Activated naive CD8-positive, alpha-beta T cell treated with anti-CD3 and anti-CD28 coated beads, Interleukin-2, amount 50 U/mL, for 24 hours (primary cell): Measurements from ENCODE around the gene TDRD7.

Experiments
- ATAC-seq: fragments of 150-1000 bp; cut with Tn5 transposase; one replicate; pipeline ENCODE4 v1.10.0; 2021
- DNase-seq: peaks from one replicate; pipeline ENCODE4 v3.0.0; 2021
- H3K27ac Mint-ChIP-seq: one replicate; pipeline ENCODE4 v1.8.0; 2021; ENCODE audit warnings: mild to moderate bottlenecking, mixed read lengths
- H3K27me3 Mint-ChIP-seq: one replicate; pipeline ENCODE4 v1.8.0; 2021; ENCODE audit warnings: mixed read lengths
- H3K36me3 Mint-ChIP-seq: one replicate; pipeline ENCODE4 v1.8.0; 2021; ENCODE audit warnings: low read depth, mixed read lengths
- H3K4me1 Mint-ChIP-seq: one replicate; pipeline ENCODE4 v1.8.0; 2021; ENCODE audit warnings: mixed read lengths
- H3K4me3 Mint-ChIP-seq: one replicate; pipeline ENCODE4 v1.8.0; 2021; ENCODE audit warnings: mild to moderate bottlenecking, moderate library complexity, mixed read lengths
- H3K9me3 Mint-ChIP-seq: one replicate; pipeline ENCODE4 v1.8.0; 2021; ENCODE audit warnings: mixed read lengths

Gene TDRD7

DNA sequence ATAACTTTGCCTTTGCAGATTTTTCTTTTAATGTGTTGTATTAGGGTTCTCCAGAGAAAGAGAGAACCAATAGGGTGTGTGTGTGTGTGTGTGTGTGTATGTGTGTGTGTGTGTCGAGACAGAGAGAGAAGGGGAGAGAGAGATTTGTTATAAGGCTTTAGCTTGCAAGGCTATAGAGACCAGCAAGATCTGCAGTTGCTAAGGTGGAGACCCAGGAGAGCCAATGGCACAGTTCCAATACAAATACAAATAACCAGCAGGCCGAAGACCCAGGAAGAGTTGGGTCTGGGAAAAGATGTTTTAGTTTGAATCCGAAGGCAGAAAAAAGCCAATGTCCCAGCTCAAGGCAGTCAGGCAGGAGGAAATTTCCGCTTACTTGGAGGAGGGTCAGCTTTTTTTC, 112.5 kb downstream of the TDRD7 start:
- H3K36me3 Mint-ChIP-seq: no peaks in the 10 kb centered on the region
- H3K27ac Mint-ChIP-seq: no peak overlapping the region
- no peak for ATAC-seq
- H3K4me1 Mint-ChIP-seq: peaks cover 2% of the 10 kb centered on the region
- H3K4me3 Mint-ChIP-seq: no peak overlapping the region
- no peak for DNase-seq
- peaks cover 9% of the 10 kb centered on the region for H3K27me3 Mint-ChIP-seq
- no peaks in the 10 kb centered on the region for H3K9me3 Mint-ChIP-seq

- Mint-ChIP-seq H3K4me1 (peaks cover 2% of the 10 kb centered on the region), H3K9me3 (no peaks in the 10 kb centered on the region), H3K27ac (no peak overlapping the region), H3K27me3 (peaks cover 5% of the 10 kb centered on the region), H3K4me3 (no peak overlapping the region), H3K36me3 (no peaks in the 10 kb centered on the region)
- DNase-seq (no peak), ATAC-seq (no peak)
Observed at GRCh38 chr9:97525451-97525850, 113.6 kb downstream of the TDRD7 start.

DNA sequence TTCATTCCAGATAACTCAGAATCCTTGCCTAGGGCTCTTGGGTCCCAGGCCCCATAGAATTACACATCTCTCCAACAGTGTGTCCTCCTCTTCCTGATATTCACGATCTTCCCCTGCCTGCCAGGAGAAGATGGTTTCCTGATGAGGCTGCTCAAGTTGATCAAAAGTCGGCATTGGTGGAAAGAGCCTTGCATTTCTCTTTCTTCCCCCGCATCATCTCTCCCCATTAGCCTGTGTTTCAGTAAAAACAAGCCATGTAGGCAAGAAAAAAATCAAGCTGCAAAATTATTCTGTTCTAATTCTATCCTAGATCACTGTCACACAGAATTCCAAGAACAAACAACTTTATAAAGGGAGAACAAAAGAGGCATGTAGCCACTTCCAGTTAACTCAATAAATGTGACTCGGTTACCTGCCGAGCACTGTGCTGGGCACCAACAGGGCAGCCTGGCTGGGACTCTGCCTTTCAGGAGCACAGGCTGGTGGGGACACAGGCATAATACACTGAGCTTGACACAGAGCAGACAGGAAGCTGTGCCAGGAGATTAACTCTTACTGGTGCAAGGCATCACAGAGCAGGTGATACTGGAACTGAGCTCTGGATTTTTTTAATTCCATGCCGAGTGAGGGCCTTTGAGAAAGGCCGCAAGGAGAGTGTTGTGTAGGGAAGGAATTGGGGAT, 115.1 kb downstream of the TDRD7 start:
- DNase-seq (no peak), ATAC-seq (no peak)
- H3K4me3 Mint-ChIP-seq: no peak overlapping the region
- peaks cover 2% of the 10 kb centered on the region for H3K4me1 Mint-ChIP-seq
- H3K27me3 Mint-ChIP-seq: peaks cover under 1% of the 10 kb centered on the region
- H3K27ac Mint-ChIP-seq: no peak overlapping the region
- H3K9me3 Mint-ChIP-seq: no peaks in the 10 kb centered on the region
- no peaks in the 10 kb centered on the region for H3K36me3 Mint-ChIP-seq

- Mint-ChIP-seq H3K4me3 (no peak overlapping the region), H3K4me1 (peaks cover 2% of the 10 kb centered on the region), H3K27me3 (no peaks in the 10 kb centered on the region), H3K9me3 (no peaks in the 10 kb centered on the region), H3K27ac (no peak overlapping the region), H3K36me3 (no peaks in the 10 kb centered on the region)
- ATAC-seq: no peak
- DNase-seq: no peak
Observed at GRCh38 chr9:97527626-97528528, 116.0 kb downstream of the TDRD7 start.

DNA sequence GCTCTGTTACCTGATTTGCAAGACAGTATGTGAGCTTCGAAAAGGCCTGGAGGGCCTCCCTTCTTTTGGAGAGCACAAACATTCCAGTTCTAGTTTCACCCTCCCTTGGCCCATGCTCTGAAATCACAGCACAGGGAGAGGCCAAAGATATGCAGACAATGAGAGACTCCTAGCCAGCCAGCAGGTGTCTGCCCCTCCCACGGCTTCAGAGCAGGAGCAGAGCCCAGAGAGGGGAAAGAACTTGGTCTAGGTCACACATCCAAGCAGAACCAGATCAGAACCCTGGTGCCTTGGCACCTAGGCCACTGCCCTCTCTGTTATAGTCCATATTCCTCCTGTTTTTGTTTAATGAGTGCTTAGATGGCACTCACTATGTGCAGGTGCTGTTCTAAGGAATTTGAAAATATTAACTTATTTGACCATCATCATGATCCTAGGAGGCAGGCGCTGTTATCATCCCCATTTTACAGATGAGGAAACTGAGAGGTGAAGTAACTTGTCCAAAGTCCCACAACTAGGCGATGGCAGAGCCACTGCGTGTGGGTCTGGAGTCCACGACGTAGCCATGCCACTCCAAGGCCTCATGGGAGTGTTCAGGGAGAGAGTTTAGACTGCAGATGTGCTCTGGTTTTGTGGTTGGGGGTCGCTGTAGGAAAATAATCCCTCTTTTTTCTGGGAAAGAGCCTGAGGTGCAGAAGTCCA, 116.8 kb downstream of the TDRD7 start:
- ATAC-seq (no peak), DNase-seq (no peak)
- Mint-ChIP-seq H3K27me3 (no peaks in the 10 kb centered on the region), H3K27ac (no peak overlapping the region), H3K4me1 (peaks cover 2% of the 10 kb centered on the region), H3K9me3 (no peaks in the 10 kb centered on the region), H3K36me3 (no peaks in the 10 kb centered on the region), H3K4me3 (no peak overlapping the region)

DNA sequence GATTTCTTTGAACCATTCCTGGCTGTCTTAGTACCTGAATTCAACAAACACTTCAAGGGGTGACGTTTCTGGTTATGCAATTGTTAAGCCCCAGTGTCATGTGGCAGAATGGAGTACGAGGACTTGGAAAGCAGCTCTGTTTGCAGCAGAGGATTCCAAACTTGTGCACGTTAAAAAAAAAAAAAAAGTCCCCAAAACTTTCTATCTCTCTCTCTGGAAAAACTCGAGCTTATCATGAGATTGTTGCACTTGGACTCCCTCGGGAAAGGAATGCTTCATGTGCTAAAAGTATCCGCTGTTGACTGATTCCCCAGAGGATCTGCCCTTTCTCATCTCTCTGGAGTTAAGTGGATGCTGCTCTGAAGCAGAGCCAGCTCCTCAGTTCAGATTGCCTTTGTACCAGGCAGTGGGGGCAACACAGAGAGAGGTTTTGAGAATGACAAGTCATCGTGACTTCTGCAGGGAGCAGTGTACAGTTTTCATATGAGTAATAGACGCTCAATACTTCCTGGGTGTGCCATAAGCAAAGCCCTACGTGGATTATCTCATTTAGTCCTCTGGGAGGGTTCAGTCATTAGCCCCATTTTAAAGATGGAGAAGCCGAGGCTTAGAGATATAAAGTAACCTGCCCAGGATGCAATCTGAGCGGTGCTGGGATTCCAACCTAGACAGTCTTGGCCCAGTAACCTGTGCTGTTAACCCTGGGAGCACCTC, 117.6 kb downstream of the TDRD7 start:
- H3K9me3 Mint-ChIP-seq: no peaks in the 10 kb centered on the region
- ATAC-seq (peak; percentile 69), DNase-seq (no peak)
- H3K27me3 Mint-ChIP-seq: peaks cover under 1% of the 10 kb centered on the region
- H3K4me3 Mint-ChIP-seq: no peak overlapping the region
- peaks cover 2% of the 10 kb centered on the region for H3K4me1 Mint-ChIP-seq
- H3K27ac Mint-ChIP-seq: no peak overlapping the region
- H3K36me3 Mint-ChIP-seq: no peaks in the 10 kb centered on the region

DNA sequence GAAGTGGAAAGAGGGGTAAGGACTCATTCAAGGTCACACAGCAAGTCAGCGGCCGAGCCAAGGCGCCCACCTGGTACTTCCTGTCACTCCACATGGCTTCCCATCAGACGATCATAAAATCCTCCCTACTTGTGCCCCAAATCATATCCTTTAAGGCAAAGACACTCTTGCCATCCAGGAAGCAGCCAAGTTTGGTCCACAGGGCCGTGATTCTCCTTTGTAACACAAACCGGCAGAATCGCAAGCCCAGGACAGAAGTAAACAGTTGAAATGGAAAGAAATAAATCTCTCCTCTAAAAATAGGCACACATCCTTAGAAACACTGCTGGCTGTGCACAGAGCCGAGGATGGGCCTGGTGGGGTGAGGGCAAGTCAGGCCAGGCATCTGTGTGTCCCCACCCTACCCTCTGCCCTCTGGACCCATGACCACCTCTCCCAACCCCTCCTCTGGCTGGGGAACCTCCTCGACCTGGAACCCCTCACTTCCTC, 120.0 kb downstream of the TDRD7 start:
- DNase-seq (no peak), ATAC-seq (no peak)
- H3K27me3 Mint-ChIP-seq: peaks cover 7% of the 10 kb centered on the region
- H3K4me3 Mint-ChIP-seq: no peak overlapping the region
- H3K27ac Mint-ChIP-seq: no peak overlapping the region
- peaks cover 2% of the 10 kb centered on the region for H3K4me1 Mint-ChIP-seq
- no peaks in the 10 kb centered on the region for H3K36me3 Mint-ChIP-seq
- H3K9me3 Mint-ChIP-seq: no peaks in the 10 kb centered on the region

DNA sequence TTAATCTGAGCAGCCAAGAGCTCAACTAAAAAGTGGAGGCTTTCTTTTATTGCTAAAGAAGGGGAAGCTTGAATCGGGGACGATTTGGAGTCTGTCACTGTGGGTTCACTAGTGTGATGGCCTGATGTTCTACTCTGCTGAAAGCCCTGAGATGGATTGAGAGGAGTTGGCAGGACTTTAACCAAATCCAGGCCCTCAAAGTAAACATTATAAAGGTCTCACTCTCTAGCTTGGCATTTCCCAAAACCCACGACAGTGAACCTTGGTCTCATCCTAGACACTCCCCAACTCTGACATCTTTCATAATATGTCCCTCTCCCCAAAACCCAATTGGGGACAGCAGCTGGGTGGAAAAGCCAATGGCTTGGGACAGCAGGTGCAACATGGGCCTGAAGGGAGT, 122.3 kb downstream of the TDRD7 start:
- H3K36me3 Mint-ChIP-seq: no peaks in the 10 kb centered on the region
- H3K9me3 Mint-ChIP-seq: no peaks in the 10 kb centered on the region
- H3K27me3 Mint-ChIP-seq: peaks cover 7% of the 10 kb centered on the region
- H3K27ac Mint-ChIP-seq: no peak overlapping the region
- no peak for ATAC-seq
- H3K4me3 Mint-ChIP-seq: no peak overlapping the region
- no peak for DNase-seq
- H3K4me1 Mint-ChIP-seq: peaks cover 2% of the 10 kb centered on the region

GRCh38 chr9:97534961-97535594, 123.2 kb downstream of the TDRD7 start:
- no peaks in the 10 kb centered on the region for H3K36me3 Mint-ChIP-seq
- H3K27me3 Mint-ChIP-seq: peaks cover 10% of the 10 kb centered on the region
- H3K4me1 Mint-ChIP-seq: no peaks in the 10 kb centered on the region
- H3K9me3 Mint-ChIP-seq: no peaks in the 10 kb centered on the region
- ATAC-seq (no peak), DNase-seq (no peak)
- H3K4me3 Mint-ChIP-seq: no peak overlapping the region
- no peak overlapping the region for H3K27ac Mint-ChIP-seq

DNA sequence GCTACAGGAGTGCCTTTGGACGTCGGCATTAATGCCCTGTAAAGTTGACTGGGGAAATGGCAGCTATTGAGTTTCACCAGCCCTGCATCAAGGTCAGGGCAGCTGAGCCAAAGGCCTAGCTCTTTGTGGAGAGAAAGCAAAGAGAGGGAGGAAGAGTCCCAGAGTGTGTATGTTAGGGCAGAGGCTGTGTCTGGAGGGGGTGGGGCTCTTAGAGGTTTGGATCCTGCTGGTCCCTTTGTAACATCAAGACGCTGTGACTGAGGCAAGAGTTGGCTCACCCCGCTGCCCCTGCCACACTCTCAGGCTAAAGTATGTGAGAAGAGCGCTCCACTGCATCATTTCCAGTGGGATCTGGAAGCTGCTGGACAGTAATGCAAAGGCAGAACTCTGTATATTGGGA, 123.9 kb downstream of the TDRD7 start:
- DNase-seq (no peak), ATAC-seq (no peak)
- Mint-ChIP-seq H3K4me3 (no peak overlapping the region), H3K27ac (no peak overlapping the region), H3K9me3 (no peaks in the 10 kb centered on the region), H3K4me1 (no peaks in the 10 kb centered on the region), H3K36me3 (no peaks in the 10 kb centered on the region), H3K27me3 (peaks cover 10% of the 10 kb centered on the region)

- no peaks in the 10 kb centered on the region for H3K4me1 Mint-ChIP-seq
- no peak overlapping the region for H3K27ac Mint-ChIP-seq
- H3K27me3 Mint-ChIP-seq: peaks cover 10% of the 10 kb centered on the region
- no peak overlapping the region for H3K4me3 Mint-ChIP-seq
- no peaks in the 10 kb centered on the region for H3K9me3 Mint-ChIP-seq
- ATAC-seq: no peak
- no peaks in the 10 kb centered on the region for H3K36me3 Mint-ChIP-seq
- no peak for DNase-seq
Observed at GRCh38 chr9:97536480-97536879, 124.6 kb downstream of the TDRD7 start.

GRCh38 chr9:97543561-97543960, 131.7 kb downstream of the TDRD7 start:
- Mint-ChIP-seq H3K9me3 (no peaks in the 10 kb centered on the region), H3K27ac (no peak overlapping the region), H3K4me1 (no peaks in the 10 kb centered on the region), H3K27me3 (peaks cover 5% of the 10 kb centered on the region), H3K4me3 (no peak overlapping the region), H3K36me3 (no peaks in the 10 kb centered on the region)
- DNase-seq: no peak
- ATAC-seq: no peak

- DNase-seq (no peak), ATAC-seq (no peak)
- Mint-ChIP-seq H3K9me3 (no peaks in the 10 kb centered on the region), H3K36me3 (no peaks in the 10 kb centered on the region), H3K4me1 (no peaks in the 10 kb centered on the region), H3K27me3 (peaks cover 8% of the 10 kb centered on the region), H3K27ac (no peak overlapping the region), H3K4me3 (no peak overlapping the region)
Observed at GRCh38 chr9:97545486-97545885, 133.6 kb downstream of the TDRD7 start.
